ENCODE measurements around the gene ZNF280B. TPM values are rescaled to one million over a fixed set of nuclear protein-coding genes. Genes with fewer than 3 reads are reported as not detected.

The ZNF280B gene
- total RNA-seq, 4 donors from 2014 or later: 0.10 to 0.78 (median 0.29) TPM

DNA sequence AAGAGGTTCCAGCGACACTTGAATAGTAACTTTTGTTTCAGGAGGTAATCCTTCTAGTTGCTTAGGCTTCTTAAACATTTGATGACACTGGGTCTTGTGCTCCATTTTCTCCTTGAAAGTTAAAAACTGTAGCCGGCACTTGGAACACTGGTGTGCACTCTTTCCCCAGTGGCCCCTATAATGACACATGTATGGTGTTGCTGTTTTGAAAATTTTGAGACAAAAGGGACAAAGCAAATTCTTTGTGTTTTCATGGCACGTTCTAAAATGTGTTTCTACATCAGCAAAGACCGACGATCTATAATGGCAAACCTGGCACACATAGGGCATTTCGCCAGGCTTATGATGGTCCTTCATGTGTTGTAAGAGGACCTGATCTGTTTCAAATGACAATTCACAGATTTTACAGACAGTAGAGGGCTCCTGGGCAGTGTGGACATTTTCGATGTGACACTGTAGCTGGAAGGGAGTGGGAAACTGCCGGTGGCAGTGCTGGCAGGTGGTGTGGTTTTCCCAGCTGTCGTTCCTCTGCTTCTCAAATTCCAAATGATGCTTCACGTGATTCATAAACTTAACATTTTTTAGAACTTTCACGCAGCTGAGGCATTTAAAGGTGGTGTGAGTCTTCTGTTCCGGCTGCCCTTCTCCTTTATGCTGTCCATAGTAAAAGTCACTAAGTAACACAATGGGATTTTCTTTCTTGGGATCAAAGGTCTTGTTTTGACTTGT lies 20.5 kb downstream of the ZNF280B start:
- TF ChIP-seq, protein P1, sequence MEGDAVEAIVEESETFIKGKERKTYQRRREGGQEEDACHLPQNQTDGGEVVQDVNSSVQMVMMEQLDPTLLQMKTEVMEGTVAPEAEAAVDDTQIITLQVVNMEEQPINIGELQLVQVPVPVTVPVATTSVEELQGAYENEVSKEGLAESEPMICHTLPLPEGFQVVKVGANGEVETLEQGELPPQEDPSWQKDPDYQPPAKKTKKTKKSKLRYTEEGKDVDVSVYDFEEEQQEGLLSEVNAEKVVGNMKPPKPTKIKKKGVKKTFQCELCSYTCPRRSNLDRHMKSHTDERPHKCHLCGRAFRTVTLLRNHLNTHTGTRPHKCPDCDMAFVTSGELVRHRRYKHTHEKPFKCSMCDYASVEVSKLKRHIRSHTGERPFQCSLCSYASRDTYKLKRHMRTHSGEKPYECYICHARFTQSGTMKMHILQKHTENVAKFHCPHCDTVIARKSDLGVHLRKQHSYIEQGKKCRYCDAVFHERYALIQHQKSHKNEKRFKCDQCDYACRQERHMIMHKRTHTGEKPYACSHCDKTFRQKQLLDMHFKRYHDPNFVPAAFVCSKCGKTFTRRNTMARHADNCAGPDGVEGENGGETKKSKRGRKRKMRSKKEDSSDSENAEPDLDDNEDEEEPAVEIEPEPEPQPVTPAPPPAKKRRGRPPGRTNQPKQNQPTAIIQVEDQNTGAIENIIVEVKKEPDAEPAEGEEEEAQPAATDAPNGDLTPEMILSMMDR (IDR thresholded peaks at IDR 0.05 in 4 of 5, conservative IDR thresholded peaks at IDR 0.05 in 1 of 5): no peak
- TF ChIP-seq POLR2A (IDR thresholded peaks at IDR 0.05): no peak
- in situ Hi-C loops (cut with MboI; ENCODE audit: low sequenced_read_pairs in 4 of 4): no loop called here
- Histone ChIP-seq H3K36me3 (no peaks in the 10 kb centered on the region), H3K27ac (no peak overlapping the region), H3K27me3 (no peaks in the 10 kb centered on the region), H3K9me3 (no peaks in the 10 kb centered on the region), H3K4me1 (no peaks in the 10 kb centered on the region), H3K4me3 (no peak overlapping the region)
- DNase-seq: no peak
- intact Hi-C loops (cut with DNase I; ENCODE audit: low total_unique reads): no loop called here
- ATAC-seq: no peak

DNA sequence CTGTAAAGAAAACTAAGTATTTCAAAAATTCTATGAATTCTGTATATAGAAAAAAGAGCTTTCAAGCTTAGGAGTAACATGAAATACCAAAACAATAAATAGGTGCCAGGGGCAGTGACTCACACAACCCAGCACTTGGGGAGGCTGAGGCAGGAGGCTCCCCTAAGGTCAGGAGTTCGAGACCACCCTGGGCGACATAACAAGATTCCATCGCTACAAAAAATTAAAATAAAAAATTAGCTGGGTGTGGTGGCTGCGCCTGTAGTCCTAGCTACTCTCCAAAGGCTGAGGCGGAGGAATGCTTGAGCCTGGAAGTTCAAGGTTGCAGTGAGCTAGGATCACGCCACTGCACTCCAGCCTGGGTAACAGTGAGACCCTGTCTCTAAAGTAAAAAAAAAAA lies 21.5 kb downstream of the ZNF280B start:
- ATAC-seq: no peak
- Histone ChIP-seq H3K36me3 (no peaks in the 10 kb centered on the region), H3K4me1 (no peaks in the 10 kb centered on the region), H3K27me3 (no peaks in the 10 kb centered on the region), H3K9me3 (no peaks in the 10 kb centered on the region), H3K27ac (no peak overlapping the region), H3K4me3 (no peak overlapping the region)
- in situ Hi-C loops (cut with MboI; ENCODE audit: low sequenced_read_pairs in 4 of 4) (no loop called here), intact Hi-C loops (cut with DNase I; ENCODE audit: low total_unique reads) (no loop called here)
- DNase-seq: no peak
- no peak for TF ChIP-seq POLR2A (IDR thresholded peaks at IDR 0.05)
- TF ChIP-seq, protein P1 (IDR thresholded peaks at IDR 0.05 in 4 of 5, conservative IDR thresholded peaks at IDR 0.05 in 1 of 5): no peak

DNA sequence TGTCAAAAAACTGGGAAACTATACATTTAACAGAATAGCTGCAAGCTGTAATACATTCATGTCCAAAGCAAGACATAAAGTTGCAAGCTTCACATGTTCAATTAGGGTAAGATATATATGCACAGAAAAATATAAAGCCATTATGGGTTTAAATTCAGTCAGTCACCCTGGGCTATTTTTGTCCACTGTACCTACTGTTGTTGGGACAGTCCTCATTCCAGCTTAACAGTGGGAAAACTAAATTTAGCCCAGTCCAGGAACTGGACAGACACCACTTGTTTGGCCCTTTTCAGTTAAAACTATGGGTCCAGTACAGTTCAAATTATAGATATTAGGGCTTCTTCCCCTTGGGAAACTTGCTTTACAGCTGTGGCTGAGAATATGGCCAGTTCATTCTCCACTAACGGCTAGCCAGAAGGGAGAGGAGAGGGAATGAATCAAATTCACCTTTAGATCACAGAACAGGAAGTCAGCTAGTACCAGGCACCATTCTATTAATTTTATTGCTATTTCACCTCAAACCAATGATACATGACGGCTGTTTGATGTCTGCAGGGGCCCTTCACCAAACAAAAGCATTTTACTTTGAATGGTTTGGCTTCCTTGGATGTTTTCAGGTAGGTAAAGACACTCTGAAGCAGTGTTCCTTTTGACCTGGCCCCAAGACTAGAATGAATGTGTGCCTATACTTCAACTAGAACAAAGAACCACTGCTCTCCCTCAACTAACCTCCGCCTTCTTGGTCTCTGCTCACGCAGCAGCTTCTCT lies 22.2 kb downstream of the ZNF280B start:
- H3K27ac ChIP-seq: no peak overlapping the region

DNA sequence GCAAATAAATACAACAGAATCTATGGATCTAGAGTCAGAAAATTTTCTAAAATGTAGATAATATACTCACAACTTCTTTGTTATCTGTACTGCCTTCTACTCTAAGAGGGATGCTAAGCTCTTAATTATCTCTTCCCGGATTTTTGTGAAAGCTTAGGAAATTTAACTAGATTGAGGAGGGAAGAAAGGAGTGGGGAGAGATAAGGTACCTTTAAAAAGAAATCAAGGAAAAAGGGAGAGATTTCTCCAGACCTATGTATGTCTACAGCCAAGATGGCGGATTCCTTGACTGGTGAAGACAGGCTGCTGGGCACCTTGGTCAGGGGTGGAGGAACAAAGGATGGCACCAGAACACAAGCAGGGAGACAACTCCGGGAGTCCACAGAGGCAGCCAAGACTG lies 23.0 kb downstream of the ZNF280B start:
- no peak for TF ChIP-seq POLR2A (IDR thresholded peaks at IDR 0.05)
- TF ChIP-seq, protein P1 (IDR thresholded peaks at IDR 0.05 in 4 of 5, conservative IDR thresholded peaks at IDR 0.05 in 1 of 5): no peak

More for the DNA sequence above, 22.2 kb downstream of the ZNF280B start:
- in situ Hi-C loops (cut with MboI; ENCODE audit: low sequenced_read_pairs in 4 of 4): no loop called here
- no peaks in the 10 kb centered on the region for H3K27me3 ChIP-seq
- intact Hi-C loops (cut with DNase I; ENCODE audit: low total_unique reads): no loop called here
- no peaks in the 10 kb centered on the region for H3K4me1 ChIP-seq
- ATAC-seq (no peak), DNase-seq (no peak)
- H3K9me3 ChIP-seq: no peaks in the 10 kb centered on the region
- TF ChIP-seq, protein P1 (IDR thresholded peaks at IDR 0.05 in 4 of 5, conservative IDR thresholded peaks at IDR 0.05 in 1 of 5): no peak
- no peak for TF ChIP-seq POLR2A (IDR thresholded peaks at IDR 0.05)
- H3K36me3 ChIP-seq: no peaks in the 10 kb centered on the region
- H3K4me3 ChIP-seq: no peak overlapping the region

More for the DNA sequence above, 23.0 kb downstream of the ZNF280B start:
- Histone ChIP-seq H3K9me3 (no peaks in the 10 kb centered on the region), H3K27me3 (no peaks in the 10 kb centered on the region), H3K36me3 (no peaks in the 10 kb centered on the region), H3K4me3 (no peak overlapping the region), H3K4me1 (no peaks in the 10 kb centered on the region), H3K27ac (no peak overlapping the region)
- no peak for ATAC-seq
- intact Hi-C loops (cut with DNase I; ENCODE audit: low total_unique reads): no loop called here
- in situ Hi-C loops (cut with MboI; ENCODE audit: low sequenced_read_pairs in 4 of 4): no loop called here
- DNase-seq: no peak
